Fibroblast of lung (primary cell): Measurements from ENCODE around the gene TBC1D14. TPM values are rescaled to one million over a fixed set of nuclear protein-coding genes. Genes with fewer than 3 reads are reported as not detected.

ENCODE experiments used
- DNase-seq, 2 donors: peaks; one replicate each; pipeline versions ENCODE4 v3.0.0 to v3.0.0-alpha.2; 2010; ENCODE audit warnings: low read depth in 2 of 2
- H2AFZ ChIP-seq: 2 replicates; pipeline ENCODE4 v1.5.1; 2012; ENCODE audit warnings: low read length, control low read depth, inconsistent platforms
- H3K27ac ChIP-seq: 2 replicates; pipeline ENCODE4 v1.5.1; 2011; ENCODE audit warnings: low read length, control low read depth; ENCODE audit not compliant: insufficient read depth
- H3K27me3 ChIP-seq: 2 replicates; pipeline ENCODE4 v1.5.1; 2011; ENCODE audit warnings: mild to moderate bottlenecking, low read length; ENCODE audit not compliant: control insufficient read depth, insufficient read depth
- H3K36me3 ChIP-seq: 2 replicates; pipeline ENCODE4 v1.5.1; 2011; ENCODE audit warnings: low read length; ENCODE audit not compliant: control insufficient read depth, insufficient read depth
- H3K4me1 ChIP-seq: 2 replicates; pipeline ENCODE4 v1.5.1; 2011; ENCODE audit warnings: low read length; ENCODE audit not compliant: control insufficient read depth, insufficient read depth; ENCODE audit errors: extremely low read depth
- H3K4me2 ChIP-seq: 2 replicates; pipeline ENCODE4 v1.5.1; 2011; ENCODE audit warnings: low read length, control low read depth; ENCODE audit not compliant: insufficient read depth; ENCODE audit errors: extremely low read depth
- H3K4me3 ChIP-seq, 4 experiments: fragments of 200-600 bp in 1 of 4; sonication (generic) in 1 of 4; replicated peaks in 1 of 4; 2 replicates each; pipeline ENCODE4 v1.5.1; 2011 to 2016; ENCODE audit warnings: low read length in 4 of 4, low read depth in 3 of 4, mild to moderate bottlenecking in 3 of 4, control low read depth in 2 of 4, inconsistent platforms in 1 of 4, mixed read lengths in 1 of 4; ENCODE audit not compliant: insufficient read depth in 1 of 4; ENCODE audit errors: control extremely low read depth in 1 of 4
- H3K79me2 ChIP-seq: 2 replicates; pipeline ENCODE4 v1.5.1; 2012; ENCODE audit warnings: mild to moderate bottlenecking, low read length, inconsistent platforms; ENCODE audit not compliant: control insufficient read depth, insufficient read depth
- H3K9ac ChIP-seq: 2 replicates; pipeline ENCODE4 v1.5.1; 2011; ENCODE audit warnings: mild to moderate bottlenecking, low read length, control low read depth; ENCODE audit not compliant: insufficient read depth
- H3K9me3 ChIP-seq: 2 replicates; pipeline ENCODE4 v1.5.1; 2012; ENCODE audit warnings: low read depth, low read length; ENCODE audit not compliant: control insufficient read depth, insufficient read depth
- H4K20me1 ChIP-seq: 2 replicates; pipeline ENCODE4 v1.5.1; 2011; ENCODE audit warnings: low read length; ENCODE audit not compliant: control insufficient read depth, insufficient read depth; ENCODE audit errors: extremely low read depth
- EZH2 ChIP-seq: IDR thresholded peaks from 2 replicates; pipeline ENCODE4 v1.5.1; 2012; ENCODE audit warnings: low read length, control low read depth, mild to moderate bottlenecking; ENCODE audit errors: missing control alignments
- polyA plus RNA-seq, 2 donors: library from polyadenylated mRNA; depleted of rRNA in 1 of 2; stranded (reverse) in 1 of 2; unstranded in 1 of 2; fragments of >200 nt; gene quantifications; 2 replicates each; pipeline ENCODE4 v1.2.1, GENCODE V29; 2011 to 2012; ENCODE audit warnings: missing spikeins in 1 of 2
- total RNA-seq: library from RNA; depleted of rRNA; stranded (reverse); fragments of >200 nt; gene quantifications from 2 replicates; pipeline ENCODE4 v1.2.1, GENCODE V29; 2014
- TF ChIP-seq, protein P1 (sequence below), 2 donors: IDR thresholded peaks in 1 of 2; conservative IDR thresholded peaks in 1 of 2; 1 replicate in 1 of 2; 2 replicates in 1 of 2; pipeline ENCODE4 v1.5.1; 2011 to 2012; ENCODE audit warnings: low read length in 2 of 2, control low read depth in 1 of 2, inconsistent platforms in 1 of 2, low read depth in 1 of 2, mild to moderate bottlenecking in 1 of 2

The TBC1D14 gene
- total and polyA plus RNA-seq, 2 donors (not counting 1 experiment from before 2014, with no cell fraction given) = 26.9 to 37.7 TPM

- H3K27ac ChIP-seq = peak overlapping the region; percentile 8
- H4K20me1 ChIP-seq = no peaks in the 10 kb centered on the region
- no peaks in the 10 kb centered on the region for H3K27me3 ChIP-seq
- TF ChIP-seq, protein P1, sequence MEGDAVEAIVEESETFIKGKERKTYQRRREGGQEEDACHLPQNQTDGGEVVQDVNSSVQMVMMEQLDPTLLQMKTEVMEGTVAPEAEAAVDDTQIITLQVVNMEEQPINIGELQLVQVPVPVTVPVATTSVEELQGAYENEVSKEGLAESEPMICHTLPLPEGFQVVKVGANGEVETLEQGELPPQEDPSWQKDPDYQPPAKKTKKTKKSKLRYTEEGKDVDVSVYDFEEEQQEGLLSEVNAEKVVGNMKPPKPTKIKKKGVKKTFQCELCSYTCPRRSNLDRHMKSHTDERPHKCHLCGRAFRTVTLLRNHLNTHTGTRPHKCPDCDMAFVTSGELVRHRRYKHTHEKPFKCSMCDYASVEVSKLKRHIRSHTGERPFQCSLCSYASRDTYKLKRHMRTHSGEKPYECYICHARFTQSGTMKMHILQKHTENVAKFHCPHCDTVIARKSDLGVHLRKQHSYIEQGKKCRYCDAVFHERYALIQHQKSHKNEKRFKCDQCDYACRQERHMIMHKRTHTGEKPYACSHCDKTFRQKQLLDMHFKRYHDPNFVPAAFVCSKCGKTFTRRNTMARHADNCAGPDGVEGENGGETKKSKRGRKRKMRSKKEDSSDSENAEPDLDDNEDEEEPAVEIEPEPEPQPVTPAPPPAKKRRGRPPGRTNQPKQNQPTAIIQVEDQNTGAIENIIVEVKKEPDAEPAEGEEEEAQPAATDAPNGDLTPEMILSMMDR (conservative IDR thresholded peaks at IDR 0.05 in 1 of 2, IDR thresholded peaks at IDR 0.05 in 1 of 2; ENCODE audit: low read depth in 1 of 2, low read length in 2 of 2) = no peak
- TF ChIP-seq EZH2 = no peak
- H3K36me3 ChIP-seq = no peaks in the 10 kb centered on the region
- H3K4me2 ChIP-seq = no peak overlapping the region
- H3K9me3 ChIP-seq = no peaks in the 10 kb centered on the region
- H3K9ac ChIP-seq = no peak overlapping the region
- H3K4me3 ChIP-seq = no peak overlapping the region
- H3K4me1 ChIP-seq = peaks cover 13% of the 10 kb centered on the region
- peak; percentile 54 to 78 for DNase-seq
- no peaks in the 10 kb centered on the region for H3K79me2 ChIP-seq
- no peak overlapping the region for H2AFZ ChIP-seq
Measured at GRCh38 chr4:6893449-6894085, 16.1 kb upstream of the TBC1D14 start.

DNA sequence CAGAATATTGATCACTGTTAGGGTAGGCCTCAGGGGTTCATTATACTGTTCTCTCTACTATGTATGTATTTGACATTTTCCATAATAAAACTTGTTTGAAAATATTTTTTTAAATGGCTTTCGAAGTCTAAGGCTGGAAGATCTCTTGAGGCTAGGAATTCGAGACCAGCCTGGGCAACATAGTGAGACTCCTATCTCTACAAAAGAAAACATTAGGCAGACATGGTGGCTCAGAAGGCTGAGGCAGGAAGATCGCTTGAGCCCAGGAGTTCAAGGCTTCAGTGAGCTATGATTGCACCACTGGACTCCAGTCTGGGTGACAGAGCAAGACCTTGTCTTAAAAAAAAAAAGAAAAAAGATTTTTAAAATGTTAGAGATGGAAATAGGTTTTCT, 15.5 kb upstream of the TBC1D14 start:
- H3K9me3 ChIP-seq = no peaks in the 10 kb centered on the region
- H3K4me1 ChIP-seq = peaks cover 13% of the 10 kb centered on the region
- H3K9ac ChIP-seq = no peak overlapping the region
- no peaks in the 10 kb centered on the region for H4K20me1 ChIP-seq
- H2AFZ ChIP-seq = no peak overlapping the region
- H3K27ac ChIP-seq = no peak overlapping the region
- no peak for DNase-seq
- H3K4me2 ChIP-seq = no peak overlapping the region
- TF ChIP-seq EZH2 = no peak
- TF ChIP-seq, protein P1 (conservative IDR thresholded peaks at IDR 0.05 in 1 of 2, IDR thresholded peaks at IDR 0.05 in 1 of 2; ENCODE audit: low read depth in 1 of 2, low read length in 2 of 2) = no peak
- H3K27me3 ChIP-seq = no peaks in the 10 kb centered on the region
- no peaks in the 10 kb centered on the region for H3K36me3 ChIP-seq
- H3K4me3 ChIP-seq = no peak overlapping the region
- no peaks in the 10 kb centered on the region for H3K79me2 ChIP-seq

DNA sequence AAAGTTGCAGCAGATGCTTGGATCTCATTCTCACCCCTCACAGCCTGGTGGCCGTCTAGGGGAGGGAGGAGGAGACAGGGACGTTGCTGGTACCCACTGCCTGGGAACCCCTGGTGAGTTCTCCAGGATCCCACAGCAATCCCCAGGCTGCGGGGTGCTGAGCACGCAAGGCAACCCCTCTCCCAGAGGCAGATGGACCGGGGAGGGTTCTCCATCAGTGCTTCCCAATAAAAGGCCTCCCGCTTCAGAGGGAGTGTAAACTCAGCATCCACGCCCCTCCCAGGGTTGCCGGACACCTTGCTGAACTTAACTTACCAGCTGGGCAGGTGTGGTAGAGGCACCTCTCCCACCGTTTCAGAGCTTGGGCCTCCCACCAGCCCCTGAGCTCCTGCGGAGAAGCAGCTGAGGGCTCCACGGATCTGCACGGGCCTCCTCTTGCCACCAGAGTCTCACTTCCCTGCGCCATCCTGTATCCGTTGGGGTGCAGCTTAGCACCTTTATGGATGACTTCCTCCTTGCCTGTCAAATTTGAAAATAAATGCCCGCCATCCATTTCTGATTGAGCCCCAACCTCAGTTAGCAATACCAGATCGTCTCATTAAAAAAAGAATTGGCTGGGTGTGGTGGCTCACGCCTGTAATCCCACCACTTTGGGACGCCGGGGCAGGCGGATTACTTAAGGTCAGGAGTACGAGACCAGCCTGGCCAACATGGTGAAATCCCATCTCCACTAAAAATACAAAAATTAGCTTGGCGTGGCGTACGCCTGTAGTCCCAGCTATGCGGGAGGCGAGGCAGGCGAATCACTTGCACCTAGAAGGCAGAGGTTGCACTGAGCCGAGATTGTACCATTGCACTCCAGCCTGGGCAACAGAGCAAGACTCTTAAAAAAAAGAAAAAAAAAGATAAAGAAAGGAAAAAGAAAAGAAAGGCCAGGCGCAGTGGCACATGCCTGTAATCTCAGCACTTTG, 14.8 kb upstream of the TBC1D14 start:
- H3K4me3 ChIP-seq = no peak overlapping the region
- H4K20me1 ChIP-seq = no peaks in the 10 kb centered on the region
- H3K36me3 ChIP-seq = no peaks in the 10 kb centered on the region
- no peaks in the 10 kb centered on the region for H3K9me3 ChIP-seq
- no peak overlapping the region for H3K27ac ChIP-seq
- no peaks in the 10 kb centered on the region for H3K27me3 ChIP-seq
- H3K9ac ChIP-seq = no peak overlapping the region
- no peak for DNase-seq
- no peaks in the 10 kb centered on the region for H3K79me2 ChIP-seq
- H3K4me2 ChIP-seq = no peak overlapping the region
- peaks cover 13% of the 10 kb centered on the region for H3K4me1 ChIP-seq
- no peak for TF ChIP-seq EZH2
- TF ChIP-seq, protein P1 (conservative IDR thresholded peaks at IDR 0.05 in 1 of 2, IDR thresholded peaks at IDR 0.05 in 1 of 2; ENCODE audit: low read depth in 1 of 2, low read length in 2 of 2) = no peak
- H2AFZ ChIP-seq = no peak overlapping the region
